ENCODE data around the gene NFATC2IP.

The NFATC2IP gene

DNA sequence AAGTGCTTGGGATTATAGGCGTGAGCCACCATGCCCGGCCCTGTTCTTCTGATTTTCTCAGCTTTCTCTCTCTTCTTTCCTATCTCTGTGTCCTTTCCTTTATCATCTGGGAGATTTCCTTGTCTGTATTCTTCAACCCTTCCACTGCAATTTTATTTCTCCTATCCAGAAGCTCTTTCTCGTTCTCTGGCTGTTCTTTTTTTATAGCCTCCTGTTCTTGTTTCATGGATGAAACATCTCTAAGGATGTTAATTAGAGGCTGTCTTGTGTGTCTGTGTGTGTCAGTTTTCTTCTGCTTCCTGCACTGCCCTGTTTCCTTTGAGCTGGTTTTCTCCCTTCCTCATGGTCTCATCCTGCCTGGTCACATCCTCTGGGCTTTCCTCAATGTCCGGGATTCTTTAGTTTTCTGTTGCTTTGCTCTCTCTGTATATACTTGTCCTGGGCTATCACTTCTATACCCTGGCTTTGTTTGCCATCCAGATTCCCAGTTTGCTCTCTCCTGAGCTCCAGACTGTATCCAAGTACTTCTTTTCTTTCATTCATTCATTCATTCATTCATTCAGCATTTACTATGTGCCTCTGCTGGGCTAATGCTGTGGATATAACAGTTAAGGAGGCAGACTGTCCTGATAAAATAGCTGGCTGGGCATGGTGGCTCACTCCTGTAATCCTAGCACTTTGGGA lies 36.6 kb downstream of the NFATC2IP start:
- no peak overlapping the region for H3K27ac ChIP-seq
- TF ChIP-seq, protein P1, sequence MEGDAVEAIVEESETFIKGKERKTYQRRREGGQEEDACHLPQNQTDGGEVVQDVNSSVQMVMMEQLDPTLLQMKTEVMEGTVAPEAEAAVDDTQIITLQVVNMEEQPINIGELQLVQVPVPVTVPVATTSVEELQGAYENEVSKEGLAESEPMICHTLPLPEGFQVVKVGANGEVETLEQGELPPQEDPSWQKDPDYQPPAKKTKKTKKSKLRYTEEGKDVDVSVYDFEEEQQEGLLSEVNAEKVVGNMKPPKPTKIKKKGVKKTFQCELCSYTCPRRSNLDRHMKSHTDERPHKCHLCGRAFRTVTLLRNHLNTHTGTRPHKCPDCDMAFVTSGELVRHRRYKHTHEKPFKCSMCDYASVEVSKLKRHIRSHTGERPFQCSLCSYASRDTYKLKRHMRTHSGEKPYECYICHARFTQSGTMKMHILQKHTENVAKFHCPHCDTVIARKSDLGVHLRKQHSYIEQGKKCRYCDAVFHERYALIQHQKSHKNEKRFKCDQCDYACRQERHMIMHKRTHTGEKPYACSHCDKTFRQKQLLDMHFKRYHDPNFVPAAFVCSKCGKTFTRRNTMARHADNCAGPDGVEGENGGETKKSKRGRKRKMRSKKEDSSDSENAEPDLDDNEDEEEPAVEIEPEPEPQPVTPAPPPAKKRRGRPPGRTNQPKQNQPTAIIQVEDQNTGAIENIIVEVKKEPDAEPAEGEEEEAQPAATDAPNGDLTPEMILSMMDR (IDR thresholded peaks at IDR 0.05), result no peak
- no peak for TF ChIP-seq ZFX (IDR thresholded peaks at IDR 0.05; ENCODE audit: borderline replicate concordance)

DNA sequence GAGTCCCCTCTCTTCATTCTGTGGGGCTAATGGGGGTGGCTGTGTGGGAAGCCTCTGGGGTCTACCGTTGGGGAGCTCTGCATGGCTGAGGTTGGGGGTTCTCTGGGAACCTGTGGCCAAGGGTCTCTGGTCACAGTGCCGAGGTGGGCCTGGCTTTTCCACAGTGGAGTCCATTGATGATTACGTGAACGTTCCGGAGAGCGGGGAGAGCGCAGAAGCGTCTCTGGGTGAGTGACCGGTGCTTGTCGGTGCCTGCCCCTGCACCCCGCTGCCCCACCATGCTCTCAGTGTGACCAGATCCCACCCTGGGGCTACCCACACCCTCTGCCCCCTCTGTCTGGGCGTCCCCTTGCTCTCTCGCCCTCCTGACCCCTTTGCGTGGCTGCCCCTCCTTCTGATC lies 38.6 kb downstream of the NFATC2IP start:
- no peak overlapping the region for H3K27ac ChIP-seq
- TF ChIP-seq, protein P1 (IDR thresholded peaks at IDR 0.05), result no peak
- no peak for TF ChIP-seq ZFX (IDR thresholded peaks at IDR 0.05; ENCODE audit: borderline replicate concordance)

DNA sequence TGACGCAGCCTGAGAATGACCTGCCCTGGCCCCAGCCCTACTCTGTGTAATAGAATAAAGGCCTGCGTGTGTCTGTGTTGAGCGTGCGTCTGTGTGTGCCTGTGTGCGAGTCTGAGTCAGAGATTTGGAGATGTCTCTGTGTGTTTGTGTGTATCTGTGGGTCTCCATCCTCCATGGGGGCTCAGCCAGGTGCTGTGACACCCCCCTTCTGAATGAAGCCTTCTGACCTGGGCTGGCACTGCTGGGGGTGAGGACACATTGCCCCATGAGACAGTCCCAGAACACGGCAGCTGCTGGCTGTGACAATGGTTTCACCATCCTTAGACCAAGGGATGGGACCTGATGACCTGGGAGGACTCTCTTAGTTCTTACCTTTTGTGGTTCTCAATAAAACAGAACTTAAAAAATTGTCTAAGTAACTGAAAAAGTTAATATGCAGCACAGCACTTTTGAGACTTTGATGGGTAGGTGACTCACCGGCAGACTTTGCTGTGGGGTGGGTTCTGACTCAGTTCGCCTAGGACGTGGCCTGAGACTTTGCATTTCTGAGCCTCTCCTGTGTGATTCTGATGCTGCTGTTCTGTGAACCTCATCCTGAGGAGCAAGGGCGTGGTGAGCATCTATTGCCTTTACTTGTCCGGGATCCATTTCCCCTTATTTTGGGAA lies 39.8 kb downstream of the NFATC2IP start:
- no peak overlapping the region for H3K27ac ChIP-seq
- TF ChIP-seq ZFX (IDR thresholded peaks at IDR 0.05; ENCODE audit: borderline replicate concordance), result no peak
- TF ChIP-seq, protein P1 (IDR thresholded peaks at IDR 0.05), result no peak

DNA sequence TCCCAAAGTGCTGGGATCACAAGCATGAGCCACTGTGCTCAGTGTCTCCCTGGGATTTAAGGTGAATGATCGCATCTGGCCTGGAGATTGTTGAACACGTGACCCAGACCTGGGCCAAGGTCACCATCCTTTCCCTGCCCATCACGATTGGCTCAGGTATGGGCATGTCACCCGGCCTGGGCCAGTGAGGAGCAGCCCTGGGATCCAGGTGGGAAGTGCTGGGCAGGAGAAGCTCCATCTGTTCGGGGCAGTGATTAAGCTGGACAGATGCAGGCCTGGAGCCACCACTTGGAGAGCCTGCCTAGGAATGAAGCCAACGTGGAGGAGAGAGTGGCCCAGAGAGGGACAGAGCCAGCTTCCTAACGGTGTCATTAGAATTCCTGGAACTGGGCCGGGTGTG lies 41.0 kb downstream of the NFATC2IP start:
- no peak for TF ChIP-seq ZFX (IDR thresholded peaks at IDR 0.05; ENCODE audit: borderline replicate concordance)
- TF ChIP-seq, protein P1 (IDR thresholded peaks at IDR 0.05), result no peak
- no peak overlapping the region for H3K27ac ChIP-seq

DNA sequence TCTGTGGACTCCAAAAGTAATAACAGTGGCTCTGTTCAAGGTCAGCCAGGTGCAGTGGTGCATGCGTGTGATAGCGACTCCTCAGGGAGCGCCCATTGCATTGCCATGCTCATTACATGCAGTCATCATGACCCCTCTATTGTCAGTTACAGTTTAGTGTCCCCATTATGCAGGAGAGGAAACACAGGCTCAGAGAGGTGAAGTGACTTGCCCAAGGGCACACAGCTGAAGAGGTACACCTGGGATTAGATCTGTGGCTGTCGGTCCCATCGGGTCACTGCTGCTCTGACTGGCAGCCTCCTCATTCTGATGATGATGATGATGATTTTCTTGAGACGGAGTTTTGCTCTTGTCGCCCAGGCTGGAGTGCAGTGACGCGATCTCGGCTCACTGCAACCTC lies 41.8 kb downstream of the NFATC2IP start:
- H3K27ac ChIP-seq, result no peak overlapping the region
- no peak for TF ChIP-seq ZFX (IDR thresholded peaks at IDR 0.05; ENCODE audit: borderline replicate concordance)
- TF ChIP-seq, protein P1 (IDR thresholded peaks at IDR 0.05), result no peak

DNA sequence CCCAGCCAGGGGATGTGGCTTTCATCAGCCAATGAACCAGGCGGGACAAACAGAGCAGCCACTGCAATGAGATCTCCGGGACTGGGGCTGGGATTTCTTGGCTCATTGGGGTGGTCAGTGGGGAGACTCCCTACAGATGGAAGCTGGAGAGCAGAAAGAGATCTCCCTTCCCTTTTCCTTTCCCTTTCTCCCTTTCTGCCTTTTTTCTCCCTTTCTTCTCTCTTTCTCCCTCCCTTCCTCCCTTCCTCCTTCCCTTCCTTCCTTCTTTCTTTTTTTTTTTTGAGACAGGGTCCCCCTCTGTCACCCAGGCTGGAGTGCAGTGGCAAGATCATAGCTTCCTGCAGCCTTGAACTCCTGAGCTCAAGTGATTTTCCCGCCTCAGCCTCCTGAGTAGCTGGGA lies 48.1 kb downstream of the NFATC2IP start:
- no peak for TF ChIP-seq ZFX (IDR thresholded peaks at IDR 0.05; ENCODE audit: borderline replicate concordance)
- TF ChIP-seq, protein P1 (IDR thresholded peaks at IDR 0.05), result no peak
- no peak overlapping the region for H3K27ac ChIP-seq

DNA sequence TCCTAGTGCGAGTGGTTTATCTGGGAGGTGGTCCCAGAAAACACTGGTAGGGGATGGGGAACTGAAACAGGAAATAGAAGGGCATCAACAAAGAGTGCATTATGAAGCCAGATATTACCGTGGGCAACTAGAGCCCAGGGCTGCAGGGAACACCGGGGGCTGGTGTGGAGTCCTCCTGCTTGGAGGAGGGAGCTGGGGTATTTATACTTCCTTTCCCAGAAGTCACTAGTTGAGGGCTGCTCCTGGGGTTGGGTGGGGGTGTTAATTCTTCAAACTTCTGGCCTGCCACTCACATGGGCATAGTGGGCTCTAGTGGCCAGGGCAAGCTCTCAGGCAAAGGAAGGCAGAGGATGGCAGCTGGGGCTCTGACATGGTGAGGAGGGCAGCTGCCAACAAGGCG lies 48.8 kb downstream of the NFATC2IP start:
- H3K27ac ChIP-seq, result no peak overlapping the region
- no peak for TF ChIP-seq ZFX (IDR thresholded peaks at IDR 0.05; ENCODE audit: borderline replicate concordance)
- TF ChIP-seq, protein P1 (IDR thresholded peaks at IDR 0.05), result no peak
